ENCODE measurements around the gene MAPK13.

The MAPK13 gene

DNA sequence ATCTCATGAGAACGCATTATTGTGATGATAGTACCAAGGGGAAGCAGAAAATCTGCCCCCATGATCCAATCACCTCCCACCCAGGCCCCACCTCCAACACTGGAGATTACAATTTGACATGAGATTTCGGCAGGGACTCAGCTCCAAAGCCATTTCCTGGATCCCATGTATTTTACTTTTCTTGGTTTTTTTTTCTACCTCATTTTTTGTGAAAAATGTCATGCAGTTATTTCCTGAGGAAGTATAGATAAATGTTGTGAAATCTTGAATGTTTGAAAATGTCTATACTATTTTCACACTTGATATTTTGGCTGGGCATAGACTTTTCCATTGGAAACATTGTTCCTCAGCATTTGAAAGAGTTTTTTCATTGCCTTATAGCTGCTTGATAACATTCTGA lies 57.1 kb downstream of the MAPK13 start:
- TF ChIP-seq, protein P1, sequence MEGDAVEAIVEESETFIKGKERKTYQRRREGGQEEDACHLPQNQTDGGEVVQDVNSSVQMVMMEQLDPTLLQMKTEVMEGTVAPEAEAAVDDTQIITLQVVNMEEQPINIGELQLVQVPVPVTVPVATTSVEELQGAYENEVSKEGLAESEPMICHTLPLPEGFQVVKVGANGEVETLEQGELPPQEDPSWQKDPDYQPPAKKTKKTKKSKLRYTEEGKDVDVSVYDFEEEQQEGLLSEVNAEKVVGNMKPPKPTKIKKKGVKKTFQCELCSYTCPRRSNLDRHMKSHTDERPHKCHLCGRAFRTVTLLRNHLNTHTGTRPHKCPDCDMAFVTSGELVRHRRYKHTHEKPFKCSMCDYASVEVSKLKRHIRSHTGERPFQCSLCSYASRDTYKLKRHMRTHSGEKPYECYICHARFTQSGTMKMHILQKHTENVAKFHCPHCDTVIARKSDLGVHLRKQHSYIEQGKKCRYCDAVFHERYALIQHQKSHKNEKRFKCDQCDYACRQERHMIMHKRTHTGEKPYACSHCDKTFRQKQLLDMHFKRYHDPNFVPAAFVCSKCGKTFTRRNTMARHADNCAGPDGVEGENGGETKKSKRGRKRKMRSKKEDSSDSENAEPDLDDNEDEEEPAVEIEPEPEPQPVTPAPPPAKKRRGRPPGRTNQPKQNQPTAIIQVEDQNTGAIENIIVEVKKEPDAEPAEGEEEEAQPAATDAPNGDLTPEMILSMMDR (IDR thresholded peaks at IDR 0.05; ENCODE audit: borderline replicate concordance, insufficient read depth, low read depth, low read length), result no peak
- H3K4me3 ChIP-seq (ENCODE audit: low read depth, low read length), result no peak overlapping the region
